AG08395 (cell line): ENCODE measurements around the gene DDRGK1.
A peak's percentile ranks its signal among the peaks of the same experiment; 100 is the strongest.
"Not testable (repeated sequence)": the region's sequence is repeated elsewhere in the genome, so short reads cannot be mapped to it uniquely, and the experiment has no call there.

ENCODE experiments used
- DNase-seq: peaks from one replicate; pipeline ENCODE4 v3.0.0; 2012; ENCODE audit warnings: mixed read lengths, low spot score

DDRGK1 gene

GRCh38 chr20:3164763-3165410, 39.6 kb downstream of the DDRGK1 start:
- no peak for DNase-seq

GRCh38 chr20:3164043-3164762, 40.3 kb downstream of the DDRGK1 start:
- DNase-seq: no peak

- no peak for DNase-seq
These were observed 41.1 kb downstream of the DDRGK1 start for GRCh38 chr20:3163099-3164042.

GRCh38 chr20:3162080-3162611, 42.3 kb downstream of the DDRGK1 start:
- no peak for DNase-seq

GRCh38 chr20:3161316-3162079, 43.0 kb downstream of the DDRGK1 start:
- DNase-seq: no peak

GRCh38 chr20:3160418-3160817, 44.1 kb downstream of the DDRGK1 start:
- DNase-seq: no peak

GRCh38 chr20:3158968-3159431, 45.5 kb downstream of the DDRGK1 start:
- DNase-seq: peak; percentile 29

GRCh38 chr20:3157817-3158216, 46.7 kb downstream of the DDRGK1 start:
- no peak for DNase-seq

- no peak for DNase-seq
These were observed 47.5 kb downstream of the DDRGK1 start for GRCh38 chr20:3156811-3157619.

GRCh38 chr20:3152057-3152644, 52.3 kb downstream of the DDRGK1 start:
- not testable (repeated sequence) for DNase-seq

- DNase-seq: no peak
These were observed 53.6 kb downstream of the DDRGK1 start for GRCh38 chr20:3150908-3151307.

GRCh38 chr20:3146732-3147341, 57.6 kb downstream of the DDRGK1 start:
- no peak for DNase-seq

GRCh38 chr20:3141757-3142156, 62.7 kb downstream of the DDRGK1 start:
- DNase-seq: no peak
